ENCODE results near the gene TRAPPC2L.
"Not testable (repeated sequence)": the region's sequence is repeated elsewhere in the genome, so short reads cannot be mapped to it uniquely, and the experiment has no call there.

The TRAPPC2L gene

DNA sequence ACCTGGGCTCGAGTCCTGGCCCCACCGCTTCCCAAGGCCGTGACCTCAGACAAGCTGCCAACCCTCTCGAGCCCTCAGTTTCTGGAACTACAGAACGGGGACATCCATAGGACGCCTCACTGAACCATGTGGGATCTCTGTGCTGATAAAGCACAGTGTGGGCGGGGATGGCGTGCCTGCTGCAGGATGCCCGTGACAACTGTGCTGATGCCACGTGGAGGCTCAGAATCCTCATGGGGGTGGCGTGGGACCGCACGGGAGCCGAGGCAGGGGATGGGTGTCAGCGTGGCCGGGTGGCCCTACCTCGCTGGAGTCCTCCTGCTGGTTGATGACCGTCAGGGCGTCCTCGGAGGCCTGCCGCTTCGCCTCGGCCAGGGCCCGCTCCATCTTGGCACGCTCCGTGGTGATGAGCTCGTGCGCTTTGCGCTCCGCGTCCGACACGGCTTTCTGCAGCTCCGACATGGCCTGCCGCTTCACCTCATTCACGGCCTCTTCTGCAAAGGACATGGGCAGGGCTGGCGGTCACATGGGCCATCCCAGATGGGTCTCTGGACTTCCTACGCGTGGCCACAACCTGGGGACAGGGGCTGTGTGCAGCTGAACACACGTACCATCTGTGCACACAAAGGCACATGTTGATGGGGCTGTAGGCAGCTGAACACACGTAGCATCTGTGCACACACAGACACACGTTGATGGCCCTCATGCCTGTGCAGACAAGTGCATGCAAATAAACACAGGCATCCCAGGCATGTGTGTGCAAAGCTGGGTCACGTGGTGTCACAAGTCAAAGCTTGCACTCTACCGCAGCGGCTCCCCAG, 22.2 kb downstream of the TRAPPC2L start:
- no peak for DNase-seq

DNA sequence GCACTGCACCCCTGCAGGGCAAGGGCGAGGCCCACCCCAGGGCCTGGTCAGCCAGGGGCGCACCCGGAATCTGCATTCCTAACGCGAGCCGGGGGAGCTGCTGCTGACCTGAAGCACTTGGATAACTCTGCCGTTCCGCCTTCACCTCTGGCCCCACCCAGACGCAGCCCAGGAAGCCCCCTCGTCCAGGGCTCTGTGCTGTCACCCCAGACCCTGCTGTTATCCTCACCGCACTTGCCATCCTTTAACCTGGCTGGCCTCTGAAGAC, 22.8 kb downstream of the TRAPPC2L start:
- DNase-seq = no peak

DNA sequence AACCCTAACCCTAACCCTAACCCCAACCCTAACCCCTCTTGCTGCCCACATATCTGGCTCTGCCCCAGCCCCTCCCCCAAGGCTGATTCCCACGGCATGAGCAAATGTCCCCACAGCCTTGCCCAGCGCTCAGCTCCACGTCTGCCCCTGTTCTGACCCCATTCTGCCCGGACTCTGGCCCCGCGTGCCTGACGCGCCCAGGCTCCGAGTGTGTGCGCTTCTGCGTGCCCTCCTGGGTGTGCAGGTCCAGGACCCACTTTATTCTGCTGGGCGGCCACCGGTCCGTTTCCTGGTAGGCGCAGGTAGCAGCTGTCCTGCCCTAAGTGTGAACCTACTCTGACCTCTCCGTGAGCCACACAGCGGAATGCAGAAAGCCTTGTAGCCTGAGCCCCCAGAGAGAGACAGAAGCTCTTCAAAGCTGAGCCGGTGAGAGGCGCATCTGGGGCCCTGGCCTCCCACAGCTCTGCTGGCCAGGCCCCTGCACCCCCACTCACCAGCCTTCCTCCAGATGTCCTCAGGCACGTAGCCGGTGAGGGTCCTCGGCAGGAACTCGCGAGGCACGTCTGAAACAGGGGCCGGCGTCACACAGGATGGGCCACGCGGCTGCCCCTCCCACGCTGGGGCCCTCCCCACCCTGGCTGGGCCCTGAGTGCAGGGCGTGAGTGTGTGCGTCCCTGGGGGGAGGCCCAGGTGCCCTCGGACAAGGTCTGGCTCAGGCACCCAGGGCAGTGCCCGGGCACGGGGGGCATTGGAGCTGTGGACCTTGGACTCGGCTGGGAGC, 23.5 kb downstream of the TRAPPC2L start:
- no peak for DNase-seq

DNA sequence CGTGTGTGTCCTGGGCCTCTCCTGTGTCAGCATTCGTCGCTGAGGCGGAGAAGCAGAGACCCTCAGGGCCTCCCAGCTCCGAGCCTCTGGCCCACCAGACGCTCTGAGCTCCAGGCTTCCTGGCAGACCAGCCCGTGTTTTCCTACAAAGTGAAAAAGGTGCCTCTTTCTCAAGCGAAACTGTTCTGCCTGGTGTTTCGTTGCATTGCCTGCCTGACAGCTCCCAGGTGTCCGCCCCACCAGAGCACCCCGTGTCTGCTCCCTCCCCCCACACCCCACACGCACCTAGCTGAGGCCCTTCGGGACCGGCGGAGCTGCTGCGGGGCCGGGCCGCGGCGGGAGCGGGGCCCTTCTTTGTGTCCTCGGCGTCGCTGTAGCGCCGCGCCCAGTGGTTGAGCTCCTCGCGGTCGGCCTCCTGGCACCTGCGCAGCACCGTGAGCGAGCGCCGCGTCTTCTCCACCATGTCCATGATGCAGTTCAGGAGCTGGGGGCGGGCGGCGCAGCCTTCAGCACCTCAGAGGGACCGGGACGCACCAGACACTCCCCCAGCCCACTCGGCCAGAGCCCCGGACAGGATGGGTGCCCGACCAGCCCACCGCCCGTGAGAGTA, 24.2 kb downstream of the TRAPPC2L start:
- no peak for DNase-seq

DNA sequence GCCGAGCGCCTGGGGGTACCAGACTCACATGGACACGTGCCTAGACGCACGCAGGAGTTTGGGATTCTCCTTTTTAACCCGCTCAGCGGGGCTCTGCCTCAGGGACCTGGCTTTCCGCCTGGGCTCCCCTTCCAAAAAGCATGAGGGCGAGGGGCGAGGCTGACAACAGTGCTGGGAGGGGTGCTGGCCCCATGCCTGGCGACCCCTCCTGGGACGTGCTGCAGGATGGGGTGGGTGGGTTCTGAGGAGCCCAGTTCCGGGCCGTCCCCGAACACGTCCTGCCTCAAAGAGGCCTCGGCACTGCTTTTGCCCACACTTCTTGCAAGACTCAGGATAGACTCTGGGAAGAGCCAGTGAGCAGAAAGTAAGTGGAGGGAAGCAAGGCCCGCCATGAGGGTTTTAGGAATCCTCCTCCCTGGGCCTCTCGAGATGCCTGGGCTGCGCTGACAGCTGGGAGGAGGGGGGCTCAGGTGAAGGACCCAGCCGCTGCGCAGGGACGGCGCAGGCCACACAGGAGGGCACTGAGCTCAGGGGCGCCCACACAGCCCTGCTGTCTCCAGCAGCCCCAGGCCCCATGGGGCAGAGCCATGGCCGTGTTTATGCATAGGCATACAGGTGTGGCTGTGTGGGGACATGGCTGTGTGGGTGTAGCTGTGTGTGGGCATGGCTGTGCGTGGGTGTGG, 24.9 kb downstream of the TRAPPC2L start:
- no peak for DNase-seq

DNA sequence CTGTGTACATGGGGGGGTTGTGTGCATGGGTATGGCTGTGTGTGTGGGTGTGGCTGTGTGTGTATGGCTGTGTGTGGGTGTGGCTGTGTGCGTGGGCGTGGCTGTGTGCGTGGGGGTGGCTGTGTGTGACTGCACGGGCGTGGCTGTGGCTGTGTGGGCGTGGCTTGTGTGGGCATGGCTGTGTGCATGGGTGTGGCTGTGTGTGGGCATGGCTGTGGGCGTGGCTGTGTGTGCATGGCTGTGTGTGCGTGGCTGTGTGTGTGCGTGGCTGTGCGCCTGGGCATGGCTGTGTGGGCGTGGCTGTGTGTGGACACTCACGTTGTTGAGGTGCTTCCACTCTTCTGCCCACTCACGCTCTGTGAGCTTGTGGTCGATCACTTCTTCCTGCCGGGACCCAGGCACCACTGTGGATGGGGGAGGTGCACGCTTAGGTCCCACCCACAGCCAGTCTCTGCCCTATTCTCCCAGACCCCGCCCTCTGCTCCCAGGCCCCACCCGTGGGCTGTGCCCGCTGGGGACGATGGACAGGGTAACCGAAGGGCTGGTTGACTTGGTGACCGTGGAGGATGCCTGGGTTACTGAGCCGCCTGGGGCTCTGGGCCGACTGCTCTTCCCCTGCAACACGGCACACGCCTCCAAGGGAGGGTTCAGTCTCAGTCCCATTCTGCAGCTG, 25.6 kb downstream of the TRAPPC2L start:
- DNase-seq = no peak

DNA sequence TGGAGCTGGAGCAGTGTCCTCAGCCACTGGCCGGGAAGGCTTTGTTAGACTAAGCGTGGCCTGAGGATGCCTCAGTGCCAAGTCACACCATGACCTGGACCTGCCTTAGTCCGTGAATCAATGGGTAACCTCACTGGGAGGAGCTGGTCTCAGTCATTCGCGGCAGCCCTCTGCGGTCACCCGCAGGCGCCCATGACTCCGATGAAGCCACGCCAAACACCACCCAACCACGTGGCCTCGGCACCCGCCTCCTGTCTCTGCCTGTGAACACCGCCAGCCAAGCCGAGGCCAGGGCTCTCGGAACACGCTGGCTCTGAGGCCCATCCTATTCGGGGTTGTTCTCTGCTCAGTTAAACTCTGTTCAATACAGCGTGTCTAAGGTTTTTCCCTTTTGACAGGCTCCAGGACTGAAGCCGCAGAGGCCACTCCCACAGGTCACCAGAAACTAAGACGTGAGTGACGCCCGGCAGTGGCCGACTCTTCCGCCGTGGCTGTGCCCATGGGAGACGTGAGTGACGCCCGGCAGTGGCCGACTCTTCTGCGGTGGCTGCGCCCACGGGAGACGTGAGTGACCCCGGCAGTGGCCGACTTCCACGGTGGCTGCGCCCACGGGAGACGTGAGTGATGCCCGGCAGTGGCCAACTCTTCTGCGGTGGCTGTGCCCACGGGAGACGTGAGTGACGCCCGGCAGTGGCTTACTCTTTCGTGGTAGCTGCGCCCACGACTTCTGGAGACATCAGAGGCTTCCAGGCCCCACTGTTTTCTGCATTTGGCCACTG, 26.4 kb downstream of the TRAPPC2L start:
- no peak for DNase-seq

DNA sequence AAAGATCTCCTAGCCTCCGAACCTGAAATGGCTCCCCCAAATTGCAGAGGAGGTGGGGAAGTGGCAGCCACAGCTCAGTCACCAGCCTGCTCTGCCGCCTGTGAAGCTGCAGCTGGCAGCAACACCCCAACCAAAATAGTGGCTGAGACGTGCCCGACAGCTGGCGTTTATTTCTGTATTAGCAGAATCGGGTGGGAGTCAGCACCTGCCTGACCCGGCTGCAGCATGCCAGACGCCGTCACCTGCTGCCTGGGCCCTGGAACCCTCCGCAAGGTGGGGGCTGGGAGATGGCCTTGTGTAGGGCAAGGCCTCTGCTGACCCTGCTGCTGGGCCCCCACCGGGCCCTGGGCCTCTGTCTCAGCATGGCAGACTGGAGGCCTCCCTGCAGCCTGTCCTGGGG, 27.0 kb downstream of the TRAPPC2L start:
- no peak for DNase-seq

DNA sequence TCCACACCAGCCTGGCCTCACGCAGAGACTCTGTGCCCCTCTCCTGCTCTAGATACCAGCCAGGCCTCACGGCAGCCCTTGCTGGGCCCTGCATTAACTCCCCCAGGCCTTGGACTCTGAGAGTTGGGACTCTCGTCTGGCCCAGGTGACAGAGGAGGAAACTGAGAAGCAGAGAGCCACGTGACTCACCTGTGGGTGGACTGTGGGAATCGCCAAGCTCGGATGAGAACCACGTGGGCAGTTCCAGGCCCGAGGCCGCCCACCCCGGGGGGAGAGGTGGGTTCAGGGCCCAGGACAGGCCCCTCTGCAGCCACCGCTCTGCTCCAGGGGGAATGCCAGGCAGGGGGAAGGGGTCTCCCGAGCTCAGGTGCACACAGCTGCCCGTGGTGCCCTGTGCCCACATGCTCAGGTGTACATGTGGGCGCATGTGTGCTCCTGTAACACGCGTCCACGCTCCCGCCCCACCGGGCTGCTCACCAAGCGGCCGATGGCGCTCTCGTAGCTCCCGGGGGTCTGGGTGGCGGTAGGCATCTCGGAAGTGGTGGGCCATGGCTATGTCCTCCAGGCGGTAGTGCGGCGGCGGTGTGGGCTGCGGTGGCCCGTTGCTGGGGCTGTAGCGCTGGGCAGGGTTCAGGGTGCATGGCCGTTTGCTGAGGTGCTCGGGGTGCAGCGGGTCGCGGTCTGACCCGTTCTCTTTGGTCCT, 27.8 kb downstream of the TRAPPC2L start:
- no peak for DNase-seq

DNA sequence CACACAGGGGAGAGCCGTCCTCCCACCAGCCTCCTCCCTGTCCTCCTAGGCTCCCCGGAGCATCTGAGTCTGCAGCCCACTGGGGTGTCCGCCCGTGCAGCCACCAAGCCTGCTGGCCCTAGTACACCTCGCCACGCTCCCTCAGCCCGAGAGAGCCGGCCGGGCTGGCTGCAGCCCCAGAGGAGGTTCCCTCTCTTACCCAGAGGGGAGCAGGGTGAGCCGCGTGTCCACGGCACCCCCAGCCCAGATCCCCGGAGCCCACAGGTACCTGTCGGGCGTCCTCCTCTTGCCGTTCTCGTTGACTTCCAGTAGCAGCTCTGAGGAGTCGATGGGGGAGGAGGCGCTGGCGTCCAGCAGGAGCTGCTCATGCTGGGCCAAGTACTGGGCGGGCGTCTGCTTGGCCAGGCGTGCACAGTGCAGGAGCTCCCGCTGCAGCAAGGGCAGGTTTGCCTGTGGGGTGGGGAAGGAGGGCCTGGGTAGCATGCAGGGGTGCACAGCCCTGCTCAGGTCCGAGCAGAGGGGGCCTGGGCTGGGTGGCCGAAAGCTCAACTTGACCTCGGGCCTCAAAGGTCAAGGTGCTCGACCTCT, 28.9 kb downstream of the TRAPPC2L start:
- no peak for DNase-seq

DNA sequence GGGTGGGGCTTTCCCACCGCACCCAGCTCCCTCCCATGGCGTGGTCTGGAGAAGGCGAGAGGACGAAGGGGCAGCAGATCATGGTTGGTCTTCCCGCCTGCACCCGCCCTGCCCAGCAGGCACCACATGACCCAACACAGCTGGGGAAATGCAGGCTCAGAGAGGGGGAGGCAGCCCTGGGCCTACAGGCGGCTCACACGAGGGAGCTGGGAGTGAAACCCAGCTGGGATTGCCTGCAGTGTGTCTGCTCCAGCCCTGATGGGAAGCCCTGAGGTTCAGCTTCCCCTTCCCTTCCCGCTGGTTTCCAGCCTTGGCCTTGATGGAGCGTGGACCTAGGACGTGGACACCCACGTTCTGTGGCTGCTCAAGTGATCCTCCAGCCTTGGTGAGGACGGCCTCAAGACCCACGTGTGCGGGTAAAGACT, 29.5 kb downstream of the TRAPPC2L start:
- no peak for DNase-seq

DNA sequence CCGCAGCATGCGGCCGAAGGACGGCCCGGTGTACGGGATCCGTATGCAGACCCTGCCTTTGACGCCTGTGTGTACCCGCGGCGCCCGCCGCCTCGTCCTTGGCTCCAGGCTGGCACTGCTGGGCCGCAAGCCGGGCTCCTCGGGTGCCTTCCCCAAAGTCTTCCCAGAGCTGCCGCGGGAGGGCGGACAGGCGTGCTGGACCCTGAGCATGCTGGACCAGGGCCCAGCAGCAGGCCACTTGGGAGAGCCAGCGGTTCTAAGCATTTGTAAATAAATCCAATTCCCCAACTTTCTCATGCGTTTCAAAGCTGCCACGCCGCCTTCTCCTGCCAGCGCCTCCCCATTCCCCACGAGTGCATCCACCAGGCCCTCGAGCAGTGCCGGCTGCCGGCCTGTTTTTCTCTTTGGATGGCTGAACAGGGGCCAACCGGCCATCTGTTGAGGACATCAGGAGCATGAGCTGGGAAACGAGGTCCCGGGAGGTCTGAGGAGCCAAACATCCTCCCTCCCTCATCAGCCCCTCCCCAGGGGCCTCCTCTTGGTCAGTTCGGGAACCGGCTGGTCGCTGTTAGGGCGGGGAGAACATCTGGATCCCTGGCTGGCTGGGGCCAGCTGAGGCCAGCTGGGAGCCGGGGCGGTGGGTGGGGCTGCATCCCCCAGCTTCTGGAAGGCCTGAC, 30.1 kb downstream of the TRAPPC2L start:
- DNase-seq = no peak

DNA sequence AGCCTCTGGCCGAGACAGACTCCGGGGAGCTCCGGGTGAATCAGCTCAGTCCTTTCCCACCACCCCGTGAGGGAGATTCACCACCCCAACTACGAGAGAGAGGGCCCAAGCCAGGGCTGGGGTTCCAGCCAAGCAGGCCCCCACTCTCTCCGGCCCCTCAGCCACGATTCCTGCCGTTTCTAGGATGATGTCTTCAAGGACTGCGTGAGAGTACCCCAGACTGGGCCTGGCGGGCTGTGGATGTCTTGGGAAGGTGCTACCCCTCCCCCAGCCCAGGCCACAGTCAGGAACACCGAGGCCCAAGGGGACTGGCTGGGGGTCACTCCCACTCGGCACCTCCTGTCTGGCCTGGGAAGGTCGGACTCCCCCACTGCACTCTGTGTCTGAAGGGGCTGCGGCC, 31.1 kb downstream of the TRAPPC2L start:
- DNase-seq = no peak

DNA sequence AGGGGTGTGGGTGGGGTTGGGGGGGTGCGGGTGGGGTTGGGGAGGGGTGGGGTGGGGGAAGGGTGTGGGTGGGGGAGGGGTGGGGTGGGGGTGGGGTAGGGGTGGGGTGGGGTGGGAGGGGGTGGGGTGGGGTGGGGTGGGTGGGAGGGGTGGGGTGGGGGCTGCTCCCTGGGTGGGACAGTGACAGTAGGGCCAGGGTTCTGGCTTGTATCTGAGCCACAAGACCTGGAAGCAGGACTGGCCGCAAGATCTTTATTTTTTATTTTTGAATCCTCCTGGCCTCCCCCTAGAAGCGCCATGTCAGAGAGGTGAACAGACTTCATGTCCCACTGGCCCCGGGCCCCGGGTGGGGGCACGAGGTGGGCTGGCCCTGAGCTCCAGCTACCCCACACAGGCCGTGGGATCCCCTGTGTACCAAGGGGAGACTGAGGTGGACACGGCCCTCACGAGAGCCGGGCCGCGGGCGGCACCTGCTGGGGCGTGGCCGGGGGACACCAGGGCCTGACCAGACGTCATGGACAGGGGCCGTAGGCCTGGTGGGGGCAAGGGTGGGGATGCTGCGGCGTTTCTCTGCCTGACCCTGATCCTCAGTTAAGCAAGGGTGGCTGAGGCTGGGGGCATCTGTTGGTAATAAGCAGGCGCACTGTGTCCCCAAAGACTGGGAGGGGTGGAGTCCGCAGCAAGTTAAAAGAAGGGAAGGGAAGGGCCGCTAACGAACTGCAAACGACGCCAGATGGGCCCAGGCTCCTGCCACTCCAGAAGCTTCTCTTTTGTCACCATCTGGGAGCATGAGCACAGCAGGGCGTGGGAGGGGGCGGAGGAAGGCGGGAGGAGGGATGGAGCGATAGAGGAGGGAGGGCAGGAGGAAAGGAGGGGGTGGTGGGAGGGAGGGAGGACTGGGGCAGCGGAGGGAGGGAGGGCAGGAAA, 31.8 kb downstream of the TRAPPC2L start:
- no peak for DNase-seq

DNA sequence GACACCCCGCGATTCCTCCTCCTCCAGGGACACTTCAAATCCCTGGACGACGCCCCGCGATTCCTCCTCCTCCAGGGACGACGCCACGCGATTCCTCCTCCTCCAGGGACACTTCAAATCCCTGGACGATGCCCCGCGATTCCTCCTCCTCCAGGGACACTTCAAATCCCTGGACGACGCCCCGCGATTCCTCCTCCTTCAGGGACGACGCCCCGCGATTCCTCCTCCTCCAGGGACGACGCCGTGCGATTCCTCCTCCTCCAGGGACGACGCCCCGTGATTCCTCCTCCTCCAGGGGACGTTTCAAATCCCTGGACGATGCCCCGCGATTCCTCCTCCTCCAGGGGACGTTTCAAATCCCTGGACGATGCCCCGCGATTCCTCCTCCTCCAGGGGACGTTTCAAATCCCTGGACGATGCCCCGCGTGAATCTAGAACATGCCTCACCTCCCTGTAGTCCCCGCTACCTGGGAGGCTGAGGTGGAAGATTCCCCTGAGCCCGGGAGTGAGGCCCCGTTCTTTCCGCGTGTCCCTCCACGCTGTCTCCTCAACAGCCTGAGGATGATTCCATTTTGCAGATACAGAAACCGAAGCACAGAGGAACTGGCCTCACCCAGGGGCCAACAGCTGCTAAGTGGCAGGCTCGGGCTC, 32.9 kb downstream of the TRAPPC2L start:
- DNase-seq = not testable (repeated sequence)

DNA sequence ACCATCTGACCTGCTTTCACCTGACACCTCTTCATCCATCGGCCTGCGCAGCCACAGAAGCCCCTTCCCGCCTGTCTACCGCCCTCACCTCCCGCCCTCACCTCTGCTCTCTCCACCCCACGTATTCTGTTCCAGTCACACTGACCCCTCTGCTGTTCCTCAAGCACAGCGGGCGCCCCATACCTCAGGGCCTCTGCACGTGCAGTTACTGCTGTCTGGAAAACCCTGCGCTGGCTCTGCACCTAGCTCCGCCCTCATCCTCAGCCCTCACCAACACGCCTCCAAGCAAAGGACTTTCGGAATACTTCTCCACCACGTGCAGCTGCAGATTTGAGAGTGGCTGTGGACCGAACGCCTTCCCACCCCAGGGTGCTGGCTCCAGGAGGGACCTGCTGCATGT, 34.2 kb downstream of the TRAPPC2L start:
- no peak for DNase-seq

DNA sequence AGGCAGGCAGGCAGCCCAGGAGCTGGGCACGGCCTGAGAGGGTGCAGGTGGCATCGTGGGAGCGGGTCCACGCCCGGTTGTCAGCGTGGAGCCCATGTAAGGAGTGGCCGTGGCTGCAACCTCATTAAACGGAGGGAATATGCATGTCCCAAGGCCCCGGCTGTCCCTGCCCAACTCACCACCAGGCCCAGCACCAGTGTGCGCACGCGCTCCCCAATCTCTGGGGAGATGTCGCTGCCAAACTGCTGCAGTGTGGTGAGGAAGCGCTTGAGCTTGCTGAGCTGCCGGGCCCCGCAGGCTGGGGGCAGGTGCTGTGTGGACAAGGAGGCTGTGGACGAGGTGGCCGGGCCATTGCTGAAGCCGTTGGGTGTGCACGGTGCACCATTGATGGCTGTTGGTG, 35.1 kb downstream of the TRAPPC2L start:
- DNase-seq = no peak

DNA sequence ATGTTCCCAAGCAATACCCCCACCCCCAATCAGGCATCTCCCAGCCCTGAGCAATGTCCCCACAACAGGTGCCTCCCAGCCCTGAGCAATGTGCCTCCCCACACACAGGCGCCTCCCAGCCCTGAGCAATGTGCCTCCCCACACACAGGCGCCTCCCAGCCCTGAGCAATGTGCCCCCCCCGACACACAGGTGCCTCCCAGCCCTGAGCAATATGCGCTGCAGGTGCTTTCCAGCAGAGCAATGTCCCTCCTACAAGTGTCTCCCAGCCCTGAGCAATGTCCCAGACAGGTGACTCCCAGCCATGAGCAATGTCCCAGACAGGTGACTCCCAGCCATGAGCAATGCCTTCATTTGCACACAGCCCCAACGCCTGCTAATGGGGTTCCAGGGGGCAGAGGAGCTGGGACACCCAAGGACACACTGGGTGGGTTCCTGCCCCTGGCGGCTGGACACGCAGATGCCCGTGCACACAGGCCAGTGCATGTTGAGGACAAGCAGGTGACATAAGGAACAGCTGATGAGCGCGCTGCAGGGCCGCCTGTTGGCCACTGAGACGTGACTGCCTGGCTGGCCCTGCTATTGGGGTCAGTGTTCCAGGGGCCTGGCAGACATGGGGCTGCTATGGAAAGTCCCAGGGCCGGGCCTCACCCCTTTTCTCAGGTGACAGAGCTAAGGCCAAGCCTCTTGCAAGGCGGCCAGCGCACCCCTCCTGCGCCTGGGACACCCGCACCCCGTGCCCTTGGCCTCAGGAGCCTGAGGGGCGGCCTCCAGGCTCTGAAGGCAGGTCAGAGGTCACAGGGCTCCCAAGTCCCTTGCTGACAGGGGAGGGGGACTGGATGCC, 36.4 kb downstream of the TRAPPC2L start:
- DNase-seq = no peak
